CD14-positive monocyte (primary cell): ENCODE measurements around the gene TXK. TPM values are rescaled to one million over a fixed set of nuclear protein-coding genes. Genes with fewer than 3 reads are reported as not detected.

Experiments used
- DNase-seq, 3 donors: peaks; one replicate each; pipeline ENCODE4 v3.0.0-alpha.2; 2011 to 2022
- H2AFZ ChIP-seq: 2 replicates; pipeline ENCODE4 v1.6.0; 2012; ENCODE audit warnings: mild to moderate bottlenecking, low read depth, low read length, inconsistent platforms; ENCODE audit not compliant: insufficient read depth, poor library complexity, severe bottlenecking
- H3K27ac ChIP-seq, 2 donors: 1 replicate in 1 of 2; 2 replicates in 1 of 2; pipeline ENCODE4 v1.5.1; 2012 to 2013; ENCODE audit warnings: low read length in 2 of 2, control low read depth in 1 of 2, inconsistent platforms in 1 of 2, low read depth in 1 of 2, mild to moderate bottlenecking in 1 of 2
- H3K27me3 ChIP-seq, 2 donors: one replicate each; pipeline versions ENCODE4 v1.6.0 to v1.6.1; 2011 to 2013; ENCODE audit warnings: low read length in 2 of 2; ENCODE audit not compliant: control insufficient read depth in 2 of 2, insufficient read depth in 2 of 2
- H3K36me3 ChIP-seq, 2 donors: replicated peaks in 1 of 2; 1 replicate in 1 of 2; 2 replicates in 1 of 2; pipeline versions ENCODE4 v1.5.1 to v1.6.1; 2012 to 2013; ENCODE audit warnings: low read length in 2 of 2, control low read depth in 1 of 2, inconsistent platforms in 1 of 2, mild to moderate bottlenecking in 1 of 2; ENCODE audit not compliant: insufficient read depth in 2 of 2, control insufficient read depth in 1 of 2
- H3K4me1 ChIP-seq, 2 donors: 1 replicate in 1 of 2; 2 replicates in 1 of 2; pipeline versions ENCODE4 v1.5.1 to v1.6.1; 2012 to 2013; ENCODE audit warnings: low read length in 2 of 2, control low read depth in 1 of 2, inconsistent platforms in 1 of 2, mild to moderate bottlenecking in 1 of 2, moderate library complexity in 1 of 2; ENCODE audit not compliant: insufficient read depth in 2 of 2, control insufficient read depth in 1 of 2
- H3K4me2 ChIP-seq: replicated peaks from 2 replicates; pipeline ENCODE3; 2012; ENCODE audit warnings: low read length, moderate library complexity, mild to moderate bottlenecking; ENCODE audit not compliant: poor library complexity, severe bottlenecking; ENCODE audit errors: extremely low read depth
- H3K4me3 ChIP-seq, 3 experiments: fragments of 200-600 bp in 1 of 3; sonication (generic) in 1 of 3; replicated peaks in 1 of 3; 1 replicate in 2 of 3; 2 replicates in 1 of 3; pipeline ENCODE4 v1.5.1; 2011 to 2013; ENCODE audit warnings: low read length in 3 of 3, mild to moderate bottlenecking in 3 of 3, control low read depth in 2 of 3, low read depth in 2 of 3, inconsistent platforms in 1 of 3, moderate library complexity in 1 of 3
- H3K79me2 ChIP-seq: 2 replicates; pipeline ENCODE4 v1.6.0; 2012; ENCODE audit warnings: mild to moderate bottlenecking, control low read depth, inconsistent platforms, low read length, moderate library complexity; ENCODE audit not compliant: insufficient read depth
- H3K9ac ChIP-seq: 2 replicates; pipeline ENCODE4 v1.6.0; 2017; ENCODE audit warnings: low read length, mild to moderate bottlenecking; ENCODE audit not compliant: insufficient read depth, poor library complexity, severe bottlenecking
- H3K9me3 ChIP-seq, 2 donors: replicated peaks in 1 of 2; 1 replicate in 1 of 2; 2 replicates in 1 of 2; pipeline versions ENCODE4 v1.5.1 to v1.6.1; 2012 to 2013; ENCODE audit warnings: low read length in 2 of 2, control low read depth in 1 of 2; ENCODE audit not compliant: control insufficient read depth in 1 of 2, insufficient read depth in 1 of 2
- H4K20me1 ChIP-seq: 2 replicates; pipeline ENCODE4 v1.6.0; 2012; ENCODE audit warnings: mild to moderate bottlenecking, low read length, control low read depth, moderate library complexity; ENCODE audit not compliant: insufficient read depth
- H3K27ac Mint-ChIP-seq, 7 donors: one replicate each; pipeline ENCODE4 v1.8.0; 2020; ENCODE audit warnings: mild to moderate bottlenecking in 7 of 7, mixed read lengths in 7 of 7, moderate library complexity in 6 of 7, inconsistent platforms in 2 of 7
- H3K27me3 Mint-ChIP-seq, 3 donors: one replicate each; pipeline ENCODE4 v1.8.0; 2021 to 2022; ENCODE audit warnings: low read depth in 3 of 3, mild to moderate bottlenecking in 3 of 3, mixed read lengths in 3 of 3, moderate library complexity in 3 of 3, inconsistent platforms in 1 of 3
- H3K36me3 Mint-ChIP-seq, 2 donors: one replicate each; pipeline ENCODE4 v1.8.0; 2020; ENCODE audit warnings: mixed read lengths in 2 of 2, inconsistent platforms in 1 of 2, mild to moderate bottlenecking in 1 of 2
- H3K4me1 Mint-ChIP-seq: one replicate; pipeline ENCODE4 v1.8.0; 2020; ENCODE audit warnings: mild to moderate bottlenecking, mixed read lengths
- H3K4me3 Mint-ChIP-seq, 2 donors: one replicate each; pipeline ENCODE4 v1.8.0; 2020; ENCODE audit warnings: mild to moderate bottlenecking in 2 of 2, mixed read lengths in 2 of 2, moderate library complexity in 1 of 2
- H3K9me3 Mint-ChIP-seq, 7 donors: one replicate each; pipeline ENCODE4 v1.8.0; 2020 to 2022; ENCODE audit warnings: mixed read lengths in 7 of 7, mild to moderate bottlenecking in 6 of 7, moderate library complexity in 6 of 7, inconsistent platforms in 2 of 7
- CTCF ChIP-seq: fragments of 200-600 bp; IDR thresholded peaks from one replicate; pipeline ENCODE4 v1.8.0; 2022; ENCODE audit warnings: antibody characterized with exemption, mild to moderate bottlenecking
- WGBS: methylation state at CpG from one replicate; pipeline ENCODE4 v1.1.5; 2013; ENCODE audit warnings: missing lambda C conversion rate; ENCODE audit not compliant: insufficient coverage; 5-methylcytosine and 5-hydroxymethylcytosine counted together
- intact Hi-C, 2 donors: fragments of 100-400 bp; cut with micrococcal nuclease; formaldehyde crosslinking; loops; one replicate each; pipeline versions ENCODE4 v1.15.0 to v1.15.1; 2023
- polyA plus RNA-seq, 3 donors: library from polyadenylated mRNA; depleted of rRNA in 1 of 3; unstranded in 2 of 3; stranded (reverse) in 1 of 3; fragments of 300-500 nt in 2 of 3; fragments of >200 nt in 1 of 3; fragmentation: Illumina TruSeq in 2 of 3; gene quantifications; 1 replicate in 2 of 3; 2 replicates in 1 of 3; pipeline ENCODE4 v1.2.3, GENCODE V29; 2012 to 2021

The TXK gene
- polyA plus RNA-seq, 3 donors, result 0.13 to 0.93 (median 0.54) TPM

- Histone ChIP-seq H3K9me3 (peaks cover 0 to 3% of the 10 kb centered on the region in 2 donors), H3K79me2 (no peaks in the 10 kb centered on the region), H3K4me3 (no peak overlapping the region), H3K36me3 (no peaks in the 10 kb centered on the region), H4K20me1 (no peaks in the 10 kb centered on the region), H3K4me2 (no peak overlapping the region), H2AFZ (no peak overlapping the region), H3K4me1 (peaks cover 2 to 3% of the 10 kb centered on the region in 2 donors), H3K27me3 (peaks cover 30 to 31% of the 10 kb centered on the region in 2 donors), H3K9ac (no peak overlapping the region), H3K27ac (no peak overlapping the region)
- peaks cover 3% of the 10 kb centered on the region for H3K4me1 Mint-ChIP-seq
- 100% methylated on average over 1 of the region's 3 CpGs for WGBS
- TF ChIP-seq CTCF, result no peak
- no peaks in the 10 kb centered on the region for H3K36me3 Mint-ChIP-seq
- no peak overlapping the region for H3K4me3 Mint-ChIP-seq
- intact Hi-C loops, result no loop called here
- DNase-seq, result no peak
- H3K9me3 Mint-ChIP-seq, result peaks cover 0 to 4% (median 0%) of the 10 kb centered on the region in 7 donors
- peaks cover 28 to 44% (median 41%) of the 10 kb centered on the region in 3 donors for H3K27me3 Mint-ChIP-seq
- no peak overlapping the region for H3K27ac Mint-ChIP-seq
Observed at GRCh38 chr4:48022192-48022799, 111.8 kb downstream of the TXK start.

- Histone ChIP-seq H4K20me1 (no peaks in the 10 kb centered on the region), H3K9me3 (peaks cover 0 to 7% of the 10 kb centered on the region in 2 donors), H3K9ac (no peak overlapping the region), H3K27ac (no peak overlapping the region), H3K4me3 (no peak overlapping the region), H3K79me2 (no peaks in the 10 kb centered on the region), H2AFZ (no peak overlapping the region), H3K27me3 (peaks cover 36 to 41% of the 10 kb centered on the region in 2 donors), H3K4me2 (no peak overlapping the region), H3K4me1 (peaks cover 11 to 15% of the 10 kb centered on the region in 2 donors), H3K36me3 (no peaks in the 10 kb centered on the region)
- no peak for DNase-seq
- no peak for TF ChIP-seq CTCF
- intact Hi-C loops, result no loop called here
- peaks cover 0 to 4% (median 0%) of the 10 kb centered on the region in 7 donors for H3K9me3 Mint-ChIP-seq
- no peak overlapping the region for H3K4me3 Mint-ChIP-seq
- no peak overlapping the region for H3K27ac Mint-ChIP-seq
- no peaks in the 10 kb centered on the region for H3K36me3 Mint-ChIP-seq
- no CpG with 5 or more reads among the region's 1 CpG for WGBS
- H3K27me3 Mint-ChIP-seq, result peaks cover 36 to 56% (median 53%) of the 10 kb centered on the region in 3 donors
- H3K4me1 Mint-ChIP-seq, result peaks cover 13% of the 10 kb centered on the region
Observed at GRCh38 chr4:48021100-48021499, 113.0 kb downstream of the TXK start.
